SK-N-SH (cell line): Measurements from ENCODE around the gene STRN3. TPM values are rescaled to one million over a fixed set of nuclear protein-coding genes. Genes with fewer than 3 reads are reported as not detected.
"Not testable (repeated sequence)": the region's sequence is repeated elsewhere in the genome, so short reads cannot be mapped to it uniquely, and the experiment has no call there.

Experiments
- CTCF ChIA-PET: fragments of 300-600, 350-600 bp; formaldehyde crosslinking; extraction: SDS; loops from one replicate; lab custom pipeline; 2021; lab: Yijun Ruan, JAX
- POLR2A ChIA-PET: fragments of 350-600 bp; sonication (Branson Sonifier 250); formaldehyde crosslinking; extraction: SDS; loops from one replicate; lab custom pipeline; 2020; ENCODE audit warnings: antibody characterized with exemption, inconsistent platforms; lab: Yijun Ruan, JAX
- DNase-seq: peaks from one replicate; pipeline ENCODE4 v3.0.0; 2012
- H2AFZ ChIP-seq: fragments of 200-600 bp; sonication (generic); 2 replicates; pipeline ENCODE4 v1.8.1; 2016; ENCODE audit warnings: antibody characterized with exemption, mild to moderate bottlenecking, low read depth
- H3F3A ChIP-seq: fragments of 200-600 bp; sonication (generic); replicated peaks from 2 replicates; pipeline ENCODE3; 2016; ENCODE audit warnings: antibody characterized with exemption, mild to moderate bottlenecking; ENCODE audit not compliant: insufficient read depth
- H3K27ac ChIP-seq, 2 experiments: fragments of 200-500 bp in 1 of 2; fragments of 200-600 bp in 1 of 2; sonication (Bioruptor generic) in 1 of 2; sonication (generic), shearing (Covaris generic) in 1 of 2; 2 replicates each; pipeline versions ENCODE4 v1.5.1 to v1.6.1; 2014 to 2016; ENCODE audit warnings: low read depth in 2 of 2, inconsistent platforms in 1 of 2, low read length in 1 of 2, mild to moderate bottlenecking in 1 of 2, mixed read lengths in 1 of 2
- H3K27me3 ChIP-seq: fragments of 200-600 bp; sonication (generic), shearing (Covaris generic); 2 replicates; pipeline ENCODE4 v1.6.1; 2016; ENCODE audit warnings: mixed run types; ENCODE audit not compliant: insufficient read depth
- H3K36me3 ChIP-seq, 2 experiments: fragments of 200-500 bp in 1 of 2; fragments of 200-600 bp in 1 of 2; sonication (Bioruptor generic) in 1 of 2; sonication (generic) in 1 of 2; replicated peaks in 1 of 2; 2 replicates each; pipeline versions ENCODE3 to v1.5.1; 2014 to 2016; ENCODE audit warnings: low read length in 1 of 2, mild to moderate bottlenecking in 1 of 2; ENCODE audit not compliant: insufficient read depth in 2 of 2, control insufficient read depth in 1 of 2
- H3K4me1 ChIP-seq, 2 experiments: fragments of 200-500 bp in 1 of 2; fragments of 200-600 bp in 1 of 2; sonication (Bioruptor generic) in 1 of 2; sonication (generic), shearing (Covaris generic) in 1 of 2; 2 replicates each; pipeline versions ENCODE4 v1.5.1 to v1.6.1; 2014 to 2016; ENCODE audit warnings: low read depth in 1 of 2, low read length in 1 of 2, mixed run types in 1 of 2; ENCODE audit not compliant: insufficient read depth in 2 of 2, control insufficient read depth in 1 of 2
- H3K4me2 ChIP-seq: fragments of 200-600 bp; sonication (generic), shearing (Covaris generic); 2 replicates; pipeline ENCODE4 v1.6.1; 2017; ENCODE audit warnings: mixed run types
- H3K4me3 ChIP-seq, 2 experiments: fragments of 200-500 bp in 1 of 2; fragments of 200-600 bp in 1 of 2; sonication (Bioruptor generic) in 1 of 2; sonication (generic), shearing (Covaris generic) in 1 of 2; 2 replicates each; pipeline versions ENCODE4 v1.5.1 to v1.8.1; 2014 to 2016; ENCODE audit warnings: low read depth in 2 of 2, inconsistent platforms in 1 of 2, low read length in 1 of 2, mild to moderate bottlenecking in 1 of 2, mixed read lengths in 1 of 2, moderate library complexity in 1 of 2
- H3K79me2 ChIP-seq: fragments of 200-600 bp; sonication (generic); 2 replicates; pipeline ENCODE4 v1.8.1; 2017; ENCODE audit warnings: mild to moderate bottlenecking; ENCODE audit not compliant: insufficient read depth
- H3K9ac ChIP-seq: fragments of 200-600 bp; sonication (generic); 2 replicates; pipeline ENCODE4 v1.6.1; 2017; ENCODE audit warnings: mixed run types
- H3K9me2 ChIP-seq: fragments of 200-600 bp; sonication (generic); 2 replicates; pipeline ENCODE4 v1.6.1; 2017; ENCODE audit warnings: mixed run types
- H3K9me3 ChIP-seq: fragments of 200-600 bp; sonication (generic); 2 replicates; pipeline ENCODE4 v1.6.1; 2017; ENCODE audit warnings: mixed run types, mild to moderate bottlenecking, moderate library complexity
- H4K20me1 ChIP-seq: fragments of 200-600 bp; sonication (generic); 2 replicates; pipeline ENCODE4 v1.6.1; 2017; ENCODE audit warnings: mild to moderate bottlenecking, mixed run types; ENCODE audit not compliant: insufficient read depth
- EP300 ChIP-seq, 2 experiments: IDR thresholded peaks; 2 replicates each; pipeline versions ENCODE4 v1.4.0 to v1.6.1; 2012; ENCODE audit warnings: borderline replicate concordance in 1 of 2, low read depth in 1 of 2, low read length in 1 of 2
- EZH2phosphoT487 ChIP-seq: fragments of 200-600 bp; sonication (generic); IDR thresholded peaks from 2 replicates; pipeline ENCODE4 v1.6.1; 2017; ENCODE audit warnings: low read depth, mixed run types, mild to moderate bottlenecking, antibody characterized with exemption, moderate library complexity, borderline replicate concordance
- FOSL2 ChIP-seq: IDR thresholded peaks from 2 replicates; pipeline ENCODE4 v1.4.0; 2012; ENCODE audit warnings: low read depth, mild to moderate bottlenecking, moderate library complexity, borderline replicate concordance
- GATA2 ChIP-seq: sonication (generic); formaldehyde crosslinking; IDR thresholded peaks from 2 replicates; pipeline ENCODE4 v1.5.0; 2020; ENCODE audit warnings: mild to moderate bottlenecking, missing genetic modification reagents
- MEF2A ChIP-seq: IDR thresholded peaks from 2 replicates; pipeline ENCODE4 v1.4.0; 2012; ENCODE audit warnings: low read depth, borderline replicate concordance
- MXI1 ChIP-seq: IDR thresholded peaks from 2 replicates; pipeline ENCODE4 v1.6.1; 2012; ENCODE audit warnings: mild to moderate bottlenecking, low read depth, low read length, improper control_type of control experiment
- NFIC ChIP-seq: IDR thresholded peaks from 2 replicates; pipeline ENCODE4 v1.4.0; 2012; ENCODE audit warnings: borderline replicate concordance
- RAD21 ChIP-seq: IDR thresholded peaks from 2 replicates; pipeline ENCODE4 v1.6.1; 2012; ENCODE audit warnings: mild to moderate bottlenecking, low read length
- TCF12 ChIP-seq: IDR thresholded peaks from 2 replicates; pipeline ENCODE4 v1.4.0; 2012
- WGBS: methylation state at CpG from one replicate; pipeline ENCODE4 v1.1.6; 2017; ENCODE audit warnings: low lambda C conversion rate; 5-methylcytosine and 5-hydroxymethylcytosine counted together
- polyA plus RNA-seq, 3 experiments: library from polyadenylated mRNA; depleted of rRNA; stranded (reverse); fragments of >200 nt; gene quantifications; 2 replicates each; pipeline ENCODE4 v1.2.3, GENCODE V29; 2012
- TF ChIP-seq, protein P1 (sequence below): IDR thresholded peaks from 2 replicates; pipeline ENCODE4 v1.6.1; 2012; ENCODE audit warnings: mild to moderate bottlenecking, low read depth, low read length, moderate library complexity
- TF ChIP-seq, protein P2 (sequence below): IDR thresholded peaks from 2 replicates; pipeline ENCODE4 v1.4.0; 2012; ENCODE audit warnings: low read depth, borderline replicate concordance

The STRN3 gene
- polyA plus RNA-seq, 1 of the 3 experiments (the other 2 are of a cell fraction), result 7.2 TPM

- no peak overlapping the region for H2AFZ ChIP-seq
- H3F3A ChIP-seq, result peaks cover 6% of the 10 kb centered on the region
- no peaks in the 10 kb centered on the region for H3K27me3 ChIP-seq
- POLR2A ChIA-PET, result no interaction called here
- no peaks in the 10 kb centered on the region for H3K4me1 ChIP-seq
- no peaks in the 10 kb centered on the region for H3K9me2 ChIP-seq
- H3K4me3 ChIP-seq, result no peak overlapping the region; a peak in 1 of 4 replicates
- H3K79me2 ChIP-seq, result peaks cover 100% of the 10 kb centered on the region
- no peak for TF ChIP-seq GATA2 (CRISPR knock-in tag)
- TF ChIP-seq, protein P1, sequence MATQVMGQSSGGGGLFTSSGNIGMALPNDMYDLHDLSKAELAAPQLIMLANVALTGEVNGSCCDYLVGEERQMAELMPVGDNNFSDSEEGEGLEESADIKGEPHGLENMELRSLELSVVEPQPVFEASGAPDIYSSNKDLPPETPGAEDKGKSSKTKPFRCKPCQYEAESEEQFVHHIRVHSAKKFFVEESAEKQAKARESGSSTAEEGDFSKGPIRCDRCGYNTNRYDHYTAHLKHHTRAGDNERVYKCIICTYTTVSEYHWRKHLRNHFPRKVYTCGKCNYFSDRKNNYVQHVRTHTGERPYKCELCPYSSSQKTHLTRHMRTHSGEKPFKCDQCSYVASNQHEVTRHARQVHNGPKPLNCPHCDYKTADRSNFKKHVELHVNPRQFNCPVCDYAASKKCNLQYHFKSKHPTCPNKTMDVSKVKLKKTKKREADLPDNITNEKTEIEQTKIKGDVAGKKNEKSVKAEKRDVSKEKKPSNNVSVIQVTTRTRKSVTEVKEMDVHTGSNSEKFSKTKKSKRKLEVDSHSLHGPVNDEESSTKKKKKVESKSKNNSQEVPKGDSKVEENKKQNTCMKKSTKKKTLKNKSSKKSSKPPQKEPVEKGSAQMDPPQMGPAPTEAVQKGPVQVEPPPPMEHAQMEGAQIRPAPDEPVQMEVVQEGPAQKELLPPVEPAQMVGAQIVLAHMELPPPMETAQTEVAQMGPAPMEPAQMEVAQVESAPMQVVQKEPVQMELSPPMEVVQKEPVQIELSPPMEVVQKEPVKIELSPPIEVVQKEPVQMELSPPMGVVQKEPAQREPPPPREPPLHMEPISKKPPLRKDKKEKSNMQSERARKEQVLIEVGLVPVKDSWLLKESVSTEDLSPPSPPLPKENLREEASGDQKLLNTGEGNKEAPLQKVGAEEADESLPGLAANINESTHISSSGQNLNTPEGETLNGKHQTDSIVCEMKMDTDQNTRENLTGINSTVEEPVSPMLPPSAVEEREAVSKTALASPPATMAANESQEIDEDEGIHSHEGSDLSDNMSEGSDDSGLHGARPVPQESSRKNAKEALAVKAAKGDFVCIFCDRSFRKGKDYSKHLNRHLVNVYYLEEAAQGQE, result no peak
- no peak for TF ChIP-seq RAD21
- TF ChIP-seq TCF12, result no peak
- no peak for TF ChIP-seq NFIC
- TF ChIP-seq MEF2A, result no peak
- TF ChIP-seq FOSL2, result no peak
- TF ChIP-seq EZH2phosphoT487, result no peak
- TF ChIP-seq MXI1, result no peak
- TF ChIP-seq EP300 (IDR thresholded peaks at IDR 0.05; ENCODE audit: borderline replicate concordance in 1 of 2, low read depth in 1 of 2, low read length in 1 of 2), result no peak
- TF ChIP-seq, protein P2, sequence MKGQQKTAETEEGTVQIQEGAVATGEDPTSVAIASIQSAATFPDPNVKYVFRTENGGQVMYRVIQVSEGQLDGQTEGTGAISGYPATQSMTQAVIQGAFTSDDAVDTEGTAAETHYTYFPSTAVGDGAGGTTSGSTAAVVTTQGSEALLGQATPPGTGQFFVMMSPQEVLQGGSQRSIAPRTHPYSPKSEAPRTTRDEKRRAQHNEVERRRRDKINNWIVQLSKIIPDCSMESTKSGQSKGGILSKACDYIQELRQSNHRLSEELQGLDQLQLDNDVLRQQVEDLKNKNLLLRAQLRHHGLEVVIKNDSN, result no peak
- no peak overlapping the region for H3K4me2 ChIP-seq
- 70% methylated on average over 14 of the region's 15 CpGs for WGBS
- CTCF ChIA-PET, result no interaction called here
- peaks cover 0 to 39% of the 10 kb centered on the region in 2 experiments for H3K36me3 ChIP-seq
- 0 out of 2 replicates have a peak, but pooled peaks cover 3% of the 10 kb centered on the region for H3K9me3 ChIP-seq
- H3K27ac ChIP-seq, result no peak overlapping the region
- peaks cover 61% of the 10 kb centered on the region for H4K20me1 ChIP-seq
- no peak for DNase-seq
- no peak overlapping the region for H3K9ac ChIP-seq
These were observed 59.5 kb downstream of the STRN3 start for GRCh38 chr14:30966415-30967363.

GRCh38 chr14:30965861-30966260, 60.3 kb downstream of the STRN3 start:
- H3K4me2 ChIP-seq, H3K27ac ChIP-seq, CTCF ChIA-PET, H3K9me2 ChIP-seq, H3K27me3 ChIP-seq, H3F3A ChIP-seq, H3K9ac ChIP-seq, POLR2A ChIA-PET, H3K4me3 ChIP-seq, H3K4me1 ChIP-seq, H2AFZ ChIP-seq, DNase-seq, H3K9me3 ChIP-seq: not testable (repeated sequence)
- peaks cover 100% of the 10 kb centered on the region for H3K79me2 ChIP-seq
- H3K36me3 ChIP-seq, result peaks cover 0 to 39% of the 10 kb centered on the region in 2 experiments
- H4K20me1 ChIP-seq, result peaks cover 61% of the 10 kb centered on the region
- 79% methylated on average over 8 of the region's 8 CpGs for WGBS

DNA sequence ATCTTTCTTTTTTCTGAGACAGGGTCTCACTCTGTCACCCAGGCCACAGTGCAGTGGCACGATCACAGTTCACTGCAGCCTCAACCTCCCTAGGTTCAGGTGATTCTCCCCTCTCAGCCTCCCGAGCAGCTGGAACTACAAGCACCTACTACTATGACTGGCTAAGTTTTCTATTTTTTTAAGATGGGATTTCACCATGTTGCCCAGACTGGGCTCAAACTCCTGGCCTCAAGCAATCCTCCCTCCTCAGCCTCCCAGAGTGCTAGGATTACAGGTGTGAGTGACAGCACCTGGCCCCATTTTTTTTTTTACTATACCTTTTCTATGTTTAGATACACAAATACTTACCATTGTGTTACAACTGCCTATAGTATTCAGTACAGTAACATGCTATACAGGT, 63.6 kb downstream of the STRN3 start:
- H3K27me3 ChIP-seq, H3K9me2 ChIP-seq, H3K4me3 ChIP-seq, POLR2A ChIA-PET, H3K4me2 ChIP-seq, H3K4me1 ChIP-seq, H3K9me3 ChIP-seq, H3K9ac ChIP-seq, H3F3A ChIP-seq, H3K27ac ChIP-seq, DNase-seq, H2AFZ ChIP-seq: not testable (repeated sequence)
- peaks cover 76% of the 10 kb centered on the region for H4K20me1 ChIP-seq
- WGBS, result 67% methylated on average over 2 of the region's 2 CpGs
- CTCF ChIA-PET, result interaction anchor here (2.0 kb wide), 1 partner anchor 18 kb away, joined by 4 read pairs; no protein-coding TSS in a partner anchor
- peaks cover 0 to 38% of the 10 kb centered on the region in 2 experiments for H3K36me3 ChIP-seq
- H3K79me2 ChIP-seq, result peaks cover 100% of the 10 kb centered on the region
